ENCODE results near the gene ADIPOR2. TPM values are rescaled to one million over a fixed set of nuclear protein-coding genes. Genes with fewer than 3 reads are reported as not detected.
"Not testable (repeated sequence)": the region's sequence is repeated elsewhere in the genome, so short reads cannot be mapped to it uniquely, and the experiment has no call there.

ADIPOR2 gene
- total RNA-seq, 1 donor from 2014 or later = 54.0 TPM

- no peak for TF ChIP-seq CTCF (IDR thresholded peaks at IDR 0.05)
- no peak for TF ChIP-seq POLR2AphosphoS5 (IDR thresholded peaks at IDR 0.05; ENCODE audit: insufficient read depth in 1 of 2, low read depth in 1 of 2)
- H3K27me3 ChIP-seq = no peaks in the 10 kb centered on the region
- intact Hi-C loops (cut with DNase I) = no loop called here
- H3K36me3 ChIP-seq = no peaks in the 10 kb centered on the region
- no peak overlapping the region for H3K4me3 ChIP-seq
- no peaks in the 10 kb centered on the region for H3K4me1 ChIP-seq
- H3K27ac ChIP-seq = no peak overlapping the region
- DNase-seq (ENCODE audit: extremely low spot score in 2 of 2) = no peak
- H3K9me3 ChIP-seq = no peaks in the 10 kb centered on the region
These were observed 125.2 kb downstream of the ADIPOR2 start for GRCh38 chr12:1815814-1816729.

- intact Hi-C loops (cut with DNase I) = no loop called here
- no peaks in the 10 kb centered on the region for H3K27me3 ChIP-seq
- H3K4me3 ChIP-seq = no peak overlapping the region
- no peaks in the 10 kb centered on the region for H3K4me1 ChIP-seq
- no peak overlapping the region for H3K27ac ChIP-seq
- no peak for DNase-seq (ENCODE audit: extremely low spot score in 2 of 2)
- H3K36me3 ChIP-seq = no peaks in the 10 kb centered on the region
- no peak for TF ChIP-seq POLR2AphosphoS5 (IDR thresholded peaks at IDR 0.05; ENCODE audit: insufficient read depth in 1 of 2, low read depth in 1 of 2)
- TF ChIP-seq CTCF (IDR thresholded peaks at IDR 0.05) = no peak
- TF ChIP-seq POLR2A (IDR thresholded peaks at IDR 0.05) = no peak
- no peaks in the 10 kb centered on the region for H3K9me3 ChIP-seq
These were observed 126.0 kb downstream of the ADIPOR2 start for GRCh38 chr12:1816730-1817348.

- H3K27me3 ChIP-seq; intact Hi-C loops (cut with DNase I); H3K4me1 ChIP-seq; DNase-seq (ENCODE audit: extremely low spot score in 2 of 2); H3K36me3 ChIP-seq; H3K9me3 ChIP-seq; H3K27ac ChIP-seq; H3K4me3 ChIP-seq: not testable (repeated sequence)
These were observed 127.1 kb downstream of the ADIPOR2 start for GRCh38 chr12:1817928-1818327.

- Histone ChIP-seq H3K36me3 (no peaks in the 10 kb centered on the region), H3K9me3 (no peaks in the 10 kb centered on the region), H3K27me3 (no peaks in the 10 kb centered on the region), H3K27ac (no peak overlapping the region), H3K4me3 (no peak overlapping the region), H3K4me1 (no peaks in the 10 kb centered on the region)
- no peak for TF ChIP-seq POLR2AphosphoS5 (IDR thresholded peaks at IDR 0.05; ENCODE audit: insufficient read depth in 1 of 2, low read depth in 1 of 2)
- TF ChIP-seq CTCF (IDR thresholded peaks at IDR 0.05) = no peak
- no peak for TF ChIP-seq POLR2A (IDR thresholded peaks at IDR 0.05)
- DNase-seq (ENCODE audit: extremely low spot score in 2 of 2) = no peak
- intact Hi-C loops (cut with DNase I) = no loop called here
These were observed 128.2 kb downstream of the ADIPOR2 start for GRCh38 chr12:1819050-1819449.

GRCh38 chr12:1819571-1819970 is 128.7 kb downstream of the ADIPOR2 start:
- H3K9me3 ChIP-seq = no peaks in the 10 kb centered on the region
- no peaks in the 10 kb centered on the region for H3K4me1 ChIP-seq
- intact Hi-C loops (cut with DNase I) = no loop called here
- no peak overlapping the region for H3K27ac ChIP-seq
- H3K27me3 ChIP-seq = no peaks in the 10 kb centered on the region
- no peak for DNase-seq (ENCODE audit: extremely low spot score in 2 of 2)
- no peak overlapping the region for H3K4me3 ChIP-seq
- H3K36me3 ChIP-seq = no peaks in the 10 kb centered on the region
- TF ChIP-seq POLR2A (IDR thresholded peaks at IDR 0.05) = no peak
- no peak for TF ChIP-seq CTCF (IDR thresholded peaks at IDR 0.05)
- TF ChIP-seq POLR2AphosphoS5 (IDR thresholded peaks at IDR 0.05; ENCODE audit: insufficient read depth in 1 of 2, low read depth in 1 of 2) = no peak
